IMR-90 (cell line): ENCODE results near the gene NDUFB4. TPM values are rescaled to one million over a fixed set of nuclear protein-coding genes. Genes with fewer than 3 reads are reported as not detected.

Experiments
- ATAC-seq: fragments of 200-7000 bp; cut with Tn5 transposase; 2 replicates; pipeline ENCODE4 v1.9.1; 2020; ENCODE audit warnings: low read depth, mild to moderate bottlenecking, moderate library complexity
- BruUV-seq: library from RNA; stranded (reverse); fragments of 400-500 nt; replicated peaks from 2 replicates; lab custom pipeline; 2021; lab: Mats Ljungman, UMichigan
- CTCF ChIA-PET: fragments of 300-600 bp; formaldehyde crosslinking; extraction: SDS; loops from one replicate; lab custom pipeline; 2021; ENCODE audit warnings: antibody characterized with exemption; lab: Yijun Ruan, JAX
- POLR2A ChIA-PET: fragments of 300-600 bp; sonication (Branson Sonifier 250); formaldehyde crosslinking; loops from one replicate; lab custom pipeline; 2022; ENCODE audit warnings: antibody characterized with exemption; ENCODE audit not compliant: unreplicated experiment; lab: Charles Lee
- DNase-seq: peaks from one replicate; pipeline ENCODE4 v3.0.0; 2013
- H2AFZ ChIP-seq: replicated peaks from 2 replicates; pipeline ENCODE3; 2013; ENCODE audit warnings: low read length, mild to moderate bottlenecking; ENCODE audit not compliant: poor library complexity
- H2AK5ac ChIP-seq: 2 replicates; pipeline ENCODE4 v1.6.1; 2013; ENCODE audit warnings: low read depth, low read length, inconsistent platforms
- H2AK9ac ChIP-seq: replicated peaks from 2 replicates; pipeline ENCODE3; 2013; ENCODE audit warnings: mild to moderate bottlenecking, low read depth, low read length, moderate library complexity; ENCODE audit not compliant: poor library complexity
- H2BK120ac ChIP-seq: 2 replicates; pipeline ENCODE4 v1.6.1; 2013; ENCODE audit warnings: low read depth, low read length, inconsistent platforms
- H2BK15ac ChIP-seq: 3 replicates; pipeline ENCODE4 v1.6.1; 2013; ENCODE audit warnings: low read depth, low read length, inconsistent platforms
- H2BK20ac ChIP-seq: 2 replicates; pipeline ENCODE4 v1.6.1; 2013; ENCODE audit warnings: low read depth, mild to moderate bottlenecking, inconsistent platforms, low read length, moderate library complexity
- H2BK5ac ChIP-seq: 2 replicates; pipeline ENCODE4 v1.6.1; 2013; ENCODE audit warnings: mild to moderate bottlenecking, low read depth, low read length, inconsistent platforms; ENCODE audit not compliant: poor library complexity, severe bottlenecking
- H3K14ac ChIP-seq: replicated peaks from 2 replicates; pipeline ENCODE4 v1.6.1; 2013; ENCODE audit warnings: low read depth, low read length, inconsistent platforms
- H3K18ac ChIP-seq: 2 replicates; pipeline ENCODE4 v1.6.1; 2013; ENCODE audit warnings: low read depth, low read length, control low read depth
- H3K23ac ChIP-seq: 2 replicates; pipeline ENCODE4 v1.6.1; 2013; ENCODE audit warnings: low read depth, low read length, inconsistent platforms
- H3K27ac ChIP-seq: 2 replicates; pipeline ENCODE4 v1.5.1; 2013; ENCODE audit warnings: mild to moderate bottlenecking, control low read depth, low read length; ENCODE audit not compliant: insufficient read depth
- H3K27me3 ChIP-seq: 2 replicates; pipeline ENCODE4 v1.6.1; 2013; ENCODE audit warnings: low read length; ENCODE audit not compliant: control insufficient read depth, insufficient read depth
- H3K36me3 ChIP-seq: 2 replicates; pipeline ENCODE4 v1.6.1; 2013; ENCODE audit warnings: low read length, mixed read lengths; ENCODE audit not compliant: control insufficient read depth, insufficient read depth
- H3K4ac ChIP-seq: 2 replicates; pipeline ENCODE4 v1.6.1; 2013; ENCODE audit warnings: low read depth, low read length, inconsistent platforms
- H3K4me1 ChIP-seq: 2 replicates; pipeline ENCODE4 v1.6.1; 2013; ENCODE audit warnings: low read length, mixed read lengths; ENCODE audit not compliant: control insufficient read depth, insufficient read depth
- H3K4me2 ChIP-seq: 2 replicates; pipeline ENCODE4 v1.6.1; 2013; ENCODE audit warnings: low read depth, mild to moderate bottlenecking, control low read depth, low read length, moderate library complexity
- H3K4me3 ChIP-seq: 2 replicates; pipeline ENCODE4 v1.5.1; 2013; ENCODE audit warnings: low read depth, mild to moderate bottlenecking, control low read depth, low read length, moderate library complexity; ENCODE audit not compliant: insufficient read depth
- H3K56ac ChIP-seq: 2 replicates; pipeline ENCODE4 v1.6.1; 2013; ENCODE audit warnings: low read length, inconsistent platforms; ENCODE audit not compliant: insufficient read depth; ENCODE audit errors: extremely low read depth
- H3K79me1 ChIP-seq, 2 experiments: 2 replicates each; pipeline ENCODE4 v1.6.1; 2013; ENCODE audit warnings: low read length in 2 of 2, inconsistent platforms in 1 of 2, low read depth in 1 of 2
- H3K9ac ChIP-seq: 2 replicates; pipeline ENCODE4 v1.6.1; 2013; ENCODE audit warnings: low read depth, low read length, control low read depth
- H3K9me1 ChIP-seq: 2 replicates; pipeline ENCODE4 v1.6.1; 2013; ENCODE audit warnings: low read length, inconsistent platforms; ENCODE audit not compliant: insufficient read depth
- H3K9me3 ChIP-seq: 2 replicates; pipeline ENCODE4 v1.6.1; 2013; ENCODE audit warnings: low read length; ENCODE audit not compliant: control insufficient read depth, insufficient read depth
- H4K20me1 ChIP-seq: 2 replicates; pipeline ENCODE4 v1.6.1; 2013; ENCODE audit warnings: low read length, inconsistent platforms; ENCODE audit not compliant: insufficient read depth
- H4K5ac ChIP-seq: 2 replicates; pipeline ENCODE4 v1.6.1; 2013; ENCODE audit warnings: mild to moderate bottlenecking, low read depth, low read length, control low read depth
- H4K8ac ChIP-seq, 2 experiments: 2 replicates each; pipeline ENCODE4 v1.6.1; 2013; ENCODE audit warnings: low read depth in 2 of 2, low read length in 2 of 2, control low read depth in 1 of 2, inconsistent platforms in 1 of 2
- H4K91ac ChIP-seq: 2 replicates; pipeline ENCODE4 v1.6.1; 2013; ENCODE audit warnings: low read depth, low read length, inconsistent platforms; ENCODE audit not compliant: insufficient read depth
- BHLHE40 ChIP-seq: fragments of 150-350 bp; IDR thresholded peaks from 2 replicates; pipeline ENCODE4 v1.6.1; 2016; ENCODE audit warnings: mild to moderate bottlenecking, low read depth, low read length
- CEBPB ChIP-seq: IDR thresholded peaks from 2 replicates; pipeline ENCODE4 v1.6.1; 2012; ENCODE audit warnings: low read depth, low read length, improper control_type of control experiment
- CHD1 ChIP-seq: IDR thresholded peaks from 2 replicates; pipeline ENCODE4 v1.6.1; 2012; ENCODE audit warnings: low read depth, low read length, improper control_type of control experiment
- CTCF ChIP-seq: conservative IDR thresholded peaks from 2 replicates; pipeline ENCODE4 v1.5.1; 2012; ENCODE audit warnings: mild to moderate bottlenecking, low read depth, low read length, improper control_type of control experiment
- ELK1 ChIP-seq: fragments of 150-350 bp; IDR thresholded peaks from 2 replicates; pipeline ENCODE4 v1.6.1; 2016; ENCODE audit warnings: low read depth, mild to moderate bottlenecking, low read length, moderate library complexity, borderline replicate concordance
- RCOR1 ChIP-seq: IDR thresholded peaks from 2 replicates; pipeline ENCODE4 v1.6.1; 2012; ENCODE audit warnings: mild to moderate bottlenecking, low read length, improper control_type of control experiment; ENCODE audit not compliant: insufficient replicate concordance
- WGBS, 2 experiments: methylation state at CpG; one replicate each; pipeline versions ENCODE4 v1.1.5 to v1.1.7; 2013; ENCODE audit warnings: missing lambda C conversion rate in 2 of 2; ENCODE audit not compliant: insufficient read length in 1 of 2; ENCODE audit errors: extremely low coverage in 2 of 2; 5-methylcytosine and 5-hydroxymethylcytosine counted together
- dilution Hi-C: fragments of 300-500 bp; cut with HindIII; formaldehyde crosslinking; loops from one replicate; pipeline ENCODE4 v1.14.3; 2018; ENCODE audit warnings: low sequenced_read_pairs; ENCODE audit not compliant: unreplicated experiment
- in situ Hi-C: fragments of 300-500 bp; cut with MboI; formaldehyde crosslinking; loops from 3 replicates; pipeline ENCODE4 v1.14.3; 2019; ENCODE audit warnings: low sequenced_read_pairs, inconsistent platforms, mixed read lengths
- intact Hi-C: fragments of 100-400 bp; cut with micrococcal nuclease; formaldehyde crosslinking; loops from 2 replicates; pipeline ENCODE4 v1.10.0; 2022
- polyA plus RNA-seq, 3 experiments: library from polyadenylated mRNA; depleted of rRNA; stranded (reverse); fragments of >200 nt; gene quantifications; 2 replicates each; pipeline ENCODE4 v1.2.3, GENCODE V29; 2012; ENCODE audit warnings: low replicate concordance in 1 of 3
- total RNA-seq: library from RNA; depleted of rRNA; stranded (reverse); fragments of >200 nt; gene quantifications from 2 replicates; pipeline ENCODE4 v1.2.3, GENCODE V29; 2012

Gene NDUFB4
- total and polyA plus RNA-seq, 2 of the 4 experiments (the other 2 are of a cell fraction), result 53.9 to 278 TPM

- H3K9me1 ChIP-seq, result 0 out of 2 replicates have a peak, but pooled peaks cover 3% of the 10 kb centered on the region
- H3K36me3 ChIP-seq, result no peaks in the 10 kb centered on the region
- no peak overlapping the region for H3K14ac ChIP-seq
- no peak overlapping the region for H3K18ac ChIP-seq
- no peaks in the 10 kb centered on the region for H3K79me1 ChIP-seq
- 0 out of 2 replicates have a peak, but pooled peaks cover 2% of the 10 kb centered on the region for H3K4me1 ChIP-seq
- no peak overlapping the region for H2AK5ac ChIP-seq
- H3K27ac ChIP-seq, result no peak overlapping the region
- no peak overlapping the region for H3K23ac ChIP-seq
- no peak overlapping the region for H4K91ac ChIP-seq
- no peak overlapping the region for H2AFZ ChIP-seq
- CTCF ChIA-PET, result interaction anchor here (0.6 to 2.4 kb wide), 7 partner anchors 8 to 683 kb away, joined by 3 to 18 read pairs (median 4); no protein-coding TSS in a partner anchor
- no peak overlapping the region for H3K4me3 ChIP-seq
- BruUV-seq, result no TSS peak
- H4K8ac ChIP-seq, result no peak overlapping the region
- H2BK20ac ChIP-seq, result no peak overlapping the region
- H2AK9ac ChIP-seq, result no peak overlapping the region
- no peak for DNase-seq
- ATAC-seq, result no peak
- H2BK15ac ChIP-seq, result no peak overlapping the region
- no peak overlapping the region for H3K9ac ChIP-seq
- no peak overlapping the region for H3K4ac ChIP-seq
- no peaks in the 10 kb centered on the region for H3K27me3 ChIP-seq
- H3K9me3 ChIP-seq, result no peaks in the 10 kb centered on the region
- H2BK5ac ChIP-seq, result no peak overlapping the region
- dilution Hi-C loops, result no loop called here
- no peak for TF ChIP-seq ELK1
- no peak for TF ChIP-seq RCOR1
- no peak for TF ChIP-seq CEBPB
- TF ChIP-seq BHLHE40, result no peak
- TF ChIP-seq CHD1, result no peak
- TF ChIP-seq CTCF, result no peak
- no CpG with 5 or more reads among the region's 4 CpGs for WGBS, 2 experiments
- no peak overlapping the region for H4K5ac ChIP-seq
- no peak overlapping the region for H3K4me2 ChIP-seq
- H3K56ac ChIP-seq, result no peak overlapping the region
- no peaks in the 10 kb centered on the region for H4K20me1 ChIP-seq
- H2BK120ac ChIP-seq, result no peak overlapping the region
- in situ Hi-C loops, result loop anchor here (25.0 kb wide), 1 partner anchor 921 kb away; no protein-coding TSS in a partner anchor
- POLR2A ChIA-PET, result no interaction called here
- intact Hi-C loops, result loop anchor here (10.0 kb wide), 1 partner anchor 578 kb away; no protein-coding TSS in a partner anchor
Measured at GRCh38 chr3:120566243-120566975, 29.7 kb upstream of the NDUFB4 start.
